HFF-Myc (cell line): Measurements from ENCODE around the gene LRRC70.
"Not testable (repeated sequence)": the region's sequence is repeated elsewhere in the genome, so short reads cannot be mapped to it uniquely, and the experiment has no call there.

Experiments
- DNase-seq: peaks from one replicate; pipeline ENCODE4 v3.0.0-alpha.2; 2011; ENCODE audit warnings: low read depth; ENCODE audit errors: extremely low read depth
- H3K4me3 ChIP-seq: replicated peaks from 2 replicates; pipeline ENCODE4 v1.5.1; 2011; ENCODE audit warnings: low read depth, mild to moderate bottlenecking, control low read depth, low read length
- CTCF ChIP-seq: IDR thresholded peaks from 2 replicates; pipeline ENCODE4 v1.5.1; 2012; ENCODE audit warnings: mild to moderate bottlenecking, low read depth, low read length, control low read depth; ENCODE audit errors: missing control alignments

LRRC70 gene

GRCh38 chr5:62561896-62562295 lies 16.7 kb upstream of the LRRC70 start:
- H3K4me3 ChIP-seq: no peak overlapping the region
- DNase-seq: no peak
- TF ChIP-seq CTCF: no peak

DNA sequence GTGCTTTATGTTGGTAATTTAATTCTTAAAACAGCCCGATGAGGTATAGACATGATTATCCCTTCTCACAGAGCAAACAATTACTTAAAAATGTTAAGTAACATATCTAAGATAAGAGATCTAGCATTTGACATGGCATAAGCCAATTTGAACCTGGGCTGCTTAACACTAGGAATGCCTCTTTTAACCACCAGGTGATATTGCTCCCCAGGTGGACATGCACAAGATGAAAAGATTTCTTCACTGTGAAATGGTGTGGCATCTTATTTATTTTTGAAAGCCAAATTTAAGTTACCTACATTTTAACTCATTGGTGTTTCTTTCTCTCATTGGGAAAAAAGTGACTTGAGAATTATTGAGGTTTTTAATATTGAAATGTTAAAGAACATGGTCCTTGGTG lies 15.8 kb upstream of the LRRC70 start:
- no peak for DNase-seq
- TF ChIP-seq CTCF: no peak
- H3K4me3 ChIP-seq: no peak overlapping the region

- TF ChIP-seq CTCF: no peak
- no peak for DNase-seq
- no peak overlapping the region for H3K4me3 ChIP-seq
These were observed 14.5 kb upstream of the LRRC70 start for GRCh38 chr5:62564101-62564500.

DNA sequence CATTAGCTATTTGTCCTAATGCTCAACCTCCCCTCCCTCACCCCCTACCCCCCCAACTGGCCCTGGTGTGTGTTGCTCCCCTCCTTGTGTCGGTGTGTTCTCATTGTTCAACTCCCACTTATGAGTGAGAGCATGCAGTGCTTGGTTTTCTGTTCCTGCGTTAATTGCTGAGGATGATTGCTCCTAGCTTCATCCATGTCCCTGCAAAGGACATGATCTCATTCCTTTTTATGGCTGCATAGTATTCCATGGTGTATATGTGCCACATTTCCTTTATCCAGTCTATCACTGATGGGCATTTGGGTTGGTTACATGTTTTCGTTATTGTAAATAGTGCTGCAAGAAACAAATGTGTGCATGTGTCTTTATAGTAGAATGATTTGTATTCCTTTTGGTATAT lies 12.9 kb upstream of the LRRC70 start:
- not testable (repeated sequence) for DNase-seq, H3K4me3 ChIP-seq

DNA sequence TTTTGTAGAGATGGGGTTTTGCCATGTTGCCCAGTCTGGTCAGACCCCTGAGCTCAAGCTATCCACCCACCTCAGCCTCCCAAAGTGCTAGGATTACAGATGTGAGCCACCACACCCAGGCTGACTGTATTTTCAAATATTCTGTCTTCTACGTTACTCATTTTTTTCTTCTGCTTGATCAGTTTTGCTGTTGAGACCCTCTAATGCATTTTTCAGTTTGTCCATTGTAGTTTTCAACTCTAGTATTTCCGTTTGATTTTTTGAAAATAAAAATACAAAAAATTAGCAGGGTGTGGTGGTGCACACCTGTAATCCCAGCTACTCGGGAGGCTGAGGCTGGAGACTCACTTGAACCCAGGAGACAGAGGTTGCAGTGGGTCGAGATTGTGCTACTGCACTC lies 10.5 kb upstream of the LRRC70 start:
- no peak for DNase-seq
- TF ChIP-seq CTCF: no peak
- H3K4me3 ChIP-seq: no peak overlapping the region

DNA sequence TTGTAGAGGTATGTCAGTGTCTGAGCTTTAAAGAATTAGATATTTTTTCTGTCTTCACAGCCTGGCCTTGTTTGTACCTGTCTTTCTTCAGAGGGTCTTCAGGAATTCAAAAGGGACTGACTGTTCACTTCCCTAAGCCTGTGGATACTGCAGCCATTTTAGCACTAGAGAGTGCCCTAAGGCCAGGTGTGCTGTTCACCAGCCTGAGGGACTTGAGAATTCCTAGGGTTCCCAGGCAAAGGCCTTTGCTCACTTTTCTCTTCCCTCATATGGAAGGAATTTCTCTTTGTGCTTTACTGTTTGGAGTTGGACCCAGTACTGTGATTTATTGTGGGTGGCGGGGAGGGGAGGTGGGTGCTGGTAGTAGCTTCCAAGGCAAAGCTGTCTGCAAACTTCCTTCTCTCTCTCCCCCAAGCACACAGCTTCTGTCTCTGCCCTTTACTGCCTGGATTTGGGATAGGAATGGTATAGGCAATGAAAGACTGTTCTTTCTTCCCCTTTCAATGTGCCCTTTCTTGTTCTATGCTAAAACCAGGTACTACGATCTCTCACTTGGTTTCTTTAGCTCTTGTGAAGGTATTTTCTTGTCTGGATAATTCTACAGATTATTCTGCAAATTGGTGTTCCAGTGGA lies 9.7 kb upstream of the LRRC70 start:
- TF ChIP-seq CTCF: no peak
- no peak overlapping the region for H3K4me3 ChIP-seq
- DNase-seq: no peak

DNA sequence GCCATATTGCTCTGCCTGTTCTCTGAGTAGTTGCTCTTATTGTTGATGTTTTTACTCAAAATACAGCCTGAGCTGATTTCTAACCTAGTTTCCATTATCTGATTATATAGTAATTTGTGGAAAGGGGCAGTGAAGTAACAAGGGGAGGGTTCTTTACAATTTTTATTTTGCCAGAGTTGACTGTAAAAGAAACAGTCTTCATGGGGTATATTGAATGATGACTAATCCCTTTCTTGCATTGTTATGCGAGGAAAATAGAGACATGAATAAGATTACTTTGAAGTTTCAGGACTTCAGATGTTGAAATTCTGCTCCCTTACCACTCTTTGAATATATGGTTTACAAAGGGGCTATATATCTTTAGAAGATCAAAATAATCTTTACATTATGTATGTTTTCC lies 9.1 kb upstream of the LRRC70 start:
- H3K4me3 ChIP-seq: no peak overlapping the region
- no peak for TF ChIP-seq CTCF
- no peak for DNase-seq
